Neural cell (in vitro differentiated cells): Measurements from ENCODE around the gene SDK2. TPM values are rescaled to one million over a fixed set of nuclear protein-coding genes. Genes with fewer than 3 reads are reported as not detected.

ENCODE experiments used
- H2AFZ ChIP-seq: fragments of 200-600, 300-800 bp; sonication (generic), shearing (Covaris generic); 2 replicates; pipeline ENCODE4 v1.6.0; 2014; ENCODE audit warnings: low read depth, mild to moderate bottlenecking, antibody characterized with exemption, low read length, moderate library complexity
- H3F3A ChIP-seq: fragments of 200-600 bp; shearing (Covaris generic); 2 replicates; pipeline ENCODE4 v1.6.1; 2016; ENCODE audit warnings: mild to moderate bottlenecking, moderate library complexity, mixed read lengths, antibody characterized with exemption, low read length; ENCODE audit not compliant: insufficient read depth, poor library complexity, severe bottlenecking
- H3K27ac ChIP-seq: fragments of 200-600, 300-800 bp; sonication (generic), shearing (Covaris generic); 2 replicates; pipeline ENCODE4 v1.5.1; 2014; ENCODE audit warnings: mild to moderate bottlenecking, low read length, moderate library complexity
- H3K27me3 ChIP-seq: fragments of 300-800, 200-600 bp; sonication (generic), shearing (Covaris generic); 2 replicates; pipeline ENCODE4 v1.6.0; 2014; ENCODE audit warnings: mild to moderate bottlenecking, low read depth, low read length, moderate library complexity; ENCODE audit not compliant: insufficient read depth
- H3K36me3 ChIP-seq: fragments of 300-800, 200-600 bp; sonication (generic), shearing (Covaris generic); 2 replicates; pipeline ENCODE4 v1.5.1; 2014; ENCODE audit warnings: mild to moderate bottlenecking, antibody characterized with exemption, low read length, moderate library complexity; ENCODE audit not compliant: insufficient read depth
- H3K4me2 ChIP-seq: fragments of 300-800, 200-600 bp; sonication (generic), shearing (Covaris generic); 2 replicates; pipeline ENCODE4 v1.6.0; 2014; ENCODE audit warnings: mild to moderate bottlenecking, low read length
- H3K4me3 ChIP-seq: fragments of 300-800, 200-600 bp; sonication (generic), shearing (Covaris generic); 2 replicates; pipeline ENCODE4 v1.5.1; 2014; ENCODE audit warnings: mild to moderate bottlenecking, low read length, moderate library complexity
- H3K79me2 ChIP-seq: fragments of 200-600 bp; shearing (Covaris generic); replicated peaks from 2 replicates; pipeline ENCODE4 v1.6.0; 2014; ENCODE audit warnings: mild to moderate bottlenecking, low read length, moderate library complexity; ENCODE audit not compliant: insufficient read depth
- H3K9ac ChIP-seq: fragments of 300-800, 200-600 bp; sonication (generic), shearing (Covaris generic); 2 replicates; pipeline ENCODE4 v1.6.1; 2016; ENCODE audit warnings: mild to moderate bottlenecking, low read length, mixed read lengths
- H3K9me2 ChIP-seq: fragments of 200-600 bp; shearing (Covaris generic); 2 replicates; pipeline ENCODE4 v1.6.1; 2016; ENCODE audit warnings: mild to moderate bottlenecking, low read length, mixed read lengths; ENCODE audit not compliant: insufficient read depth
- H3K9me3 ChIP-seq: fragments of 200-600, 300-800 bp; sonication (generic), shearing (Covaris generic); 2 replicates; pipeline ENCODE4 v1.6.1; 2016; ENCODE audit warnings: mild to moderate bottlenecking, mixed run types, low read length, moderate library complexity, mixed read lengths
- H4K20me1 ChIP-seq: fragments of 200-600 bp; shearing (Covaris generic); 2 replicates; pipeline ENCODE4 v1.6.1; 2016; ENCODE audit warnings: mild to moderate bottlenecking, mixed run types; ENCODE audit not compliant: insufficient read depth
- EP300 ChIP-seq: fragments of 450-650 bp; conservative IDR thresholded peaks from 2 replicates; pipeline ENCODE4 v1.6.1; 2014; ENCODE audit warnings: antibody characterized with exemption, mild to moderate bottlenecking, moderate library complexity; ENCODE audit not compliant: poor library complexity, severe bottlenecking
- EZH2 ChIP-seq: fragments of 200-600, 300-800 bp; shearing (Covaris generic), sonication (generic); IDR thresholded peaks from 2 replicates; pipeline ENCODE4 v1.6.1; 2014; ENCODE audit warnings: antibody characterized with exemption, low read length, borderline replicate concordance, mild to moderate bottlenecking; ENCODE audit not compliant: insufficient read depth, poor library complexity, severe bottlenecking
- MXI1 ChIP-seq: fragments of 450-650 bp; conservative IDR thresholded peaks from 2 replicates; pipeline ENCODE4 v1.6.1; 2014; ENCODE audit warnings: antibody characterized with exemption, mild to moderate bottlenecking; ENCODE audit not compliant: poor library complexity, severe bottlenecking
- POLR2AphosphoS5 ChIP-seq: IDR thresholded peaks from 2 replicates; pipeline ENCODE4 v1.6.1; 2012
- RAD21 ChIP-seq: fragments of 450-650 bp; conservative IDR thresholded peaks from 2 replicates; pipeline ENCODE4 v1.6.1; 2014; ENCODE audit warnings: antibody characterized with exemption, mild to moderate bottlenecking, moderate library complexity
- REST ChIP-seq: IDR thresholded peaks from 2 replicates; pipeline ENCODE4 v1.6.1; 2012; ENCODE audit warnings: borderline replicate concordance
- SMC3 ChIP-seq: fragments of 450-650 bp; conservative IDR thresholded peaks from 2 replicates; pipeline ENCODE4 v1.6.1; 2014; ENCODE audit warnings: antibody characterized with exemption, mild to moderate bottlenecking, moderate library complexity; ENCODE audit not compliant: poor library complexity
- TAF1 ChIP-seq: IDR thresholded peaks from 2 replicates; pipeline ENCODE4 v1.6.1; 2012; ENCODE audit warnings: low read depth
- polyA plus RNA-seq: library from polyadenylated mRNA; depleted of rRNA; stranded (reverse); fragments of >200 nt; gene quantifications from 2 replicates; pipeline ENCODE4 v1.2.3, GENCODE V29; 2014
- TF ChIP-seq, protein P1 (sequence below): fragments of 450-650 bp; IDR thresholded peaks from 2 replicates; pipeline ENCODE4 v1.5.1; 2014; ENCODE audit warnings: antibody characterized with exemption, mild to moderate bottlenecking, moderate library complexity; ENCODE audit not compliant: poor library complexity, severe bottlenecking

SDK2 gene
- polyA plus RNA-seq, 1 donor from 2014 or later: 0.73 TPM

- H3K9me3 ChIP-seq: no peaks in the 10 kb centered on the region
- no peak overlapping the region for H3K27ac ChIP-seq
- no peaks in the 10 kb centered on the region for H3F3A ChIP-seq
- no peaks in the 10 kb centered on the region for H3K79me2 ChIP-seq
- H2AFZ ChIP-seq: no peak overlapping the region
- no peak overlapping the region for H3K4me2 ChIP-seq
- H3K9ac ChIP-seq: no peak overlapping the region
- H3K27me3 ChIP-seq: no peaks in the 10 kb centered on the region
- TF ChIP-seq, protein P1, sequence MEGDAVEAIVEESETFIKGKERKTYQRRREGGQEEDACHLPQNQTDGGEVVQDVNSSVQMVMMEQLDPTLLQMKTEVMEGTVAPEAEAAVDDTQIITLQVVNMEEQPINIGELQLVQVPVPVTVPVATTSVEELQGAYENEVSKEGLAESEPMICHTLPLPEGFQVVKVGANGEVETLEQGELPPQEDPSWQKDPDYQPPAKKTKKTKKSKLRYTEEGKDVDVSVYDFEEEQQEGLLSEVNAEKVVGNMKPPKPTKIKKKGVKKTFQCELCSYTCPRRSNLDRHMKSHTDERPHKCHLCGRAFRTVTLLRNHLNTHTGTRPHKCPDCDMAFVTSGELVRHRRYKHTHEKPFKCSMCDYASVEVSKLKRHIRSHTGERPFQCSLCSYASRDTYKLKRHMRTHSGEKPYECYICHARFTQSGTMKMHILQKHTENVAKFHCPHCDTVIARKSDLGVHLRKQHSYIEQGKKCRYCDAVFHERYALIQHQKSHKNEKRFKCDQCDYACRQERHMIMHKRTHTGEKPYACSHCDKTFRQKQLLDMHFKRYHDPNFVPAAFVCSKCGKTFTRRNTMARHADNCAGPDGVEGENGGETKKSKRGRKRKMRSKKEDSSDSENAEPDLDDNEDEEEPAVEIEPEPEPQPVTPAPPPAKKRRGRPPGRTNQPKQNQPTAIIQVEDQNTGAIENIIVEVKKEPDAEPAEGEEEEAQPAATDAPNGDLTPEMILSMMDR: no peak
- no peak for TF ChIP-seq MXI1
- TF ChIP-seq RAD21: no peak
- no peak for TF ChIP-seq REST
- no peak for TF ChIP-seq SMC3
- no peak for TF ChIP-seq EZH2
- no peak for TF ChIP-seq TAF1
- TF ChIP-seq EP300: no peak
- TF ChIP-seq POLR2AphosphoS5: no peak
- no peaks in the 10 kb centered on the region for H3K9me2 ChIP-seq
- no peaks in the 10 kb centered on the region for H3K36me3 ChIP-seq
- no peaks in the 10 kb centered on the region for H4K20me1 ChIP-seq
- H3K4me3 ChIP-seq: no peak overlapping the region
Observed at GRCh38 chr17:73544333-73544732, 99.9 kb downstream of the SDK2 start.

DNA sequence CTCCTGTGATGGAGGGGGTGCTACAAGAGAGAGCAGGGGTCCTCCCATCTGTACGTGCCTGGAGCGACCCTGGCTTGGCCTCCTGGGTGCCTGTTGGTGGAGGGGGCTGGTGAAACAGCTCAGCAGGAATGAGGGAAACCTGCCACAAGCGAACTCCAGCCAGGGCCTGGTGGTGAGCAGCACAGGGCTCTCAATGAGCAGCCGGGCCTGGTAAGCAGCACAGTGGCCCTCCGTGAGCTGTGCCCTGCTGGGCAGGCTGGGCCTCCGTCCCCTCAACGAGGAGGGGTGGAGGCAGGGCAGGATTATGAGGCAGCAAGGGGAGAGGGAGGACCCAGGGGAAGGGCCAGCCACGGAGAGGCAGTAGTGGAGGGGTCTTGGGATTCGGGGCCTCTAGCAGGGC is 101.9 kb downstream of the SDK2 start:
- Histone ChIP-seq H3K27ac (no peak overlapping the region), H2AFZ (no peak overlapping the region), H3K9me3 (no peaks in the 10 kb centered on the region), H3K36me3 (no peaks in the 10 kb centered on the region), H4K20me1 (no peaks in the 10 kb centered on the region), H3K9me2 (no peaks in the 10 kb centered on the region), H3K4me2 (no peak overlapping the region), H3K4me3 (no peak overlapping the region), H3K79me2 (no peaks in the 10 kb centered on the region), H3K27me3 (no peaks in the 10 kb centered on the region), H3K9ac (no peak overlapping the region), H3F3A (no peaks in the 10 kb centered on the region)
- TF ChIP-seq TAF1: no peak
- no peak for TF ChIP-seq EP300
- no peak for TF ChIP-seq POLR2AphosphoS5
- TF ChIP-seq RAD21: no peak
- no peak for TF ChIP-seq EZH2

GRCh38 chr17:73541561-73541981 is 102.7 kb downstream of the SDK2 start:
- H2AFZ ChIP-seq: no peak overlapping the region
- H3K9me3 ChIP-seq: no peaks in the 10 kb centered on the region
- H3K27me3 ChIP-seq: no peaks in the 10 kb centered on the region
- H3K4me2 ChIP-seq: no peak overlapping the region
- H3K36me3 ChIP-seq: no peaks in the 10 kb centered on the region
- no peaks in the 10 kb centered on the region for H3K9me2 ChIP-seq
- H4K20me1 ChIP-seq: no peaks in the 10 kb centered on the region
- no peaks in the 10 kb centered on the region for H3F3A ChIP-seq
- H3K79me2 ChIP-seq: no peaks in the 10 kb centered on the region
- no peak for TF ChIP-seq MXI1
- TF ChIP-seq, protein P1: no peak
- TF ChIP-seq POLR2AphosphoS5: no peak
- no peak for TF ChIP-seq RAD21
- TF ChIP-seq EP300: no peak
- H3K27ac ChIP-seq: no peak overlapping the region
- no peak overlapping the region for H3K9ac ChIP-seq
- no peak overlapping the region for H3K4me3 ChIP-seq
